Endometrial microvascular endothelial cells (primary cell): Measurements from ENCODE around the gene PAAF1. TPM values are rescaled to one million over a fixed set of nuclear protein-coding genes. Genes with fewer than 3 reads are reported as not detected.

Experiments used
- in situ Hi-C: cut with HindIII; loops from 2 replicates; pipeline ENCODE4 v1.10.0; 2017; ENCODE audit warnings: low sequenced_read_pairs, low pct_unique_long_range_greater_than_20kb; ENCODE audit errors: inconsistent ontology term
- total RNA-seq: library from RNA; depleted of rRNA; stranded (reverse); fragments of >200 nt; gene quantifications from one replicate; pipeline ENCODE4 v1.2.3, GENCODE V29; 2015; ENCODE audit errors: inconsistent ontology term

The PAAF1 gene, protein sequence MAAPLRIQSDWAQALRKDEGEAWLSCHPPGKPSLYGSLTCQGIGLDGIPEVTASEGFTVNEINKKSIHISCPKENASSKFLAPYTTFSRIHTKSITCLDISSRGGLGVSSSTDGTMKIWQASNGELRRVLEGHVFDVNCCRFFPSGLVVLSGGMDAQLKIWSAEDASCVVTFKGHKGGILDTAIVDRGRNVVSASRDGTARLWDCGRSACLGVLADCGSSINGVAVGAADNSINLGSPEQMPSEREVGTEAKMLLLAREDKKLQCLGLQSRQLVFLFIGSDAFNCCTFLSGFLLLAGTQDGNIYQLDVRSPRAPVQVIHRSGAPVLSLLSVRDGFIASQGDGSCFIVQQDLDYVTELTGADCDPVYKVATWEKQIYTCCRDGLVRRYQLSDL
- total RNA-seq: 14.2 TPM

DNA sequence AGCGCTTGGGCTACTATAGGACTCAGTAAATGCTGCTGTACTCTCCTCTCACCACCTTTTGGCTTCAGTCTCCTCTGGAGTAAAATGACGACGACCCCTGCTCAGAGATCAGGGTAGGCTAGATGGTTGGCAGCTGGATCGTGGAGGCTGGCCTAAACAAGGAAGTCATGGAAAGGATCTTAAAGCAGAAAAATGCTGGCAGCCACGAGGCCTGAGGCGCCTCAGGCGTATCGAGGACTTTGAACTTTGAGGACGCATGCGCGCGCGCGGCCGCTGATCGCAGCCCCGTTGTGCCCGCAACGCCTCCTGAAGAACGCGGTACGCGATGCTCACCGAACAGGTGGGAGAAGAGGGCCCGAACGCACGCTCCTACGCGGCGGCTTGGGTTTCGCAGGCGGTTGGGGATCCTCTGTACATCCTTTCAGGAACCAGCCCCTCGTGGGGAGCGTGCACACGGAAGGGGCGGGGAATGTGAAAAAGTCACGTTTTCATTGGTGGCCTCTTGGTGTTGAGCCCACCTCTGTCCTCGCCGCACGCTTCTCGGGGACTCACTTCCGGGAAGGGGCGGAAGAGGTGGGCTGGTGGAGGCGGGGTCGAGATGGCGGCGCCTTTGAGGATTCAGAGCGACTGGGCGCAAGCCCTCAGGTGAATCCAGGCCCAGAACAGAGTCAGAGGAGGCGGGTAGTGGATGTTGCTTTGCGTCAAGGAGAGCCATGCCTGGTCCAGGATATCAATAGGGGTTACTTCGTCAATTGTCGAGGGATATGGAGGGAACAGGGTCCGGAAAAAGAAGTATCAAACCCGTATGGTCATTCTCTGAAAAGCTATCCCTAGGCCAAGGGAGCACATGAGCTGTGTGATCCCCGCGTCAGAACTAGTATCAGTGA, at the start of gene PAAF1, which contains the start of gene COA4:
TSS of gene PAAF1 (plus strand) at position 576 of the 887 bp plus-strand sequence. CDS start at position 599, 23 bp downstream.
TSS of gene COA4 (minus strand) at position 423 of the 887 bp plus-strand sequence. CDS start 3,468 bp downstream, outside the sequence.
- in situ Hi-C loops: no loop called here

DNA sequence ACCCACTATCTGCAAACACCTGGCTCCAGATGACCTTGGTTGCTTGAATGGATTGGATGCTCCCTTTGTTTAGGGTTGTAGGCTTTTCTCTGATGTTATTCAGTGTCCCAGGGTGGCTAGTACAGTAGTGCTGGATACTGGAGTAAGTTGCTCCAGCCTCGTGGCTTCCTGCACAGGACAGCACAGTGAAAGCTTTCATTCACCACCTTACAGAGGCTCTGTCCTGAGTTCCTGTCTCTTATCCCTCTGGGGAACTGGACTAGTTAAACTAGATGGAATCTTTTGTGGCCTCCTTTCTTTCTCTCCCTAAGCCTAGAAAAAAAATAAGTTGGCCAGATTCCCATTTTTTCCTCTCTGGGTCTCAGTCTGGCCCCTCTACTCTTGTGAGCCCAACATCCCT, 46.5 kb upstream of the PAAF1 start:
- in situ Hi-C loops: no loop called here

DNA sequence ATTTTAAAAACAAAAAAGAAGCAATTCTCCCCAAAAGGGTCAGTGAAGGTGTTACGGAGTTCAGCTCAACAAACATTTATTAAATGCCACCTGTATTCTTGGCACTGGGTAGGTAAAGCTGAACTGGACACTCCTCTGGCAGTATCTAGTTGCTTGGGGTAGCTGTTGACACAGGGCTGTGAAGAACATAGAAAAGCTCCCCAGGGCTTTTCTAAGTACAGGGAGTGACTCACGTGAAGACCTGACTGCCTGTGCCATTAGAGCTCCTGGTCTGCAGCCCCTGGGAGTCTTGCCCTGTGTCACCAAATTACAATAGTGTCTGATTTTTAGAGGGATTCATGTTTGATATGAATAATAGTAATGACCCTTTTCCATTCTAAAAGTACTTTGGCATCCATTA, 43.7 kb upstream of the PAAF1 start:
- in situ Hi-C loops: no loop called here

DNA sequence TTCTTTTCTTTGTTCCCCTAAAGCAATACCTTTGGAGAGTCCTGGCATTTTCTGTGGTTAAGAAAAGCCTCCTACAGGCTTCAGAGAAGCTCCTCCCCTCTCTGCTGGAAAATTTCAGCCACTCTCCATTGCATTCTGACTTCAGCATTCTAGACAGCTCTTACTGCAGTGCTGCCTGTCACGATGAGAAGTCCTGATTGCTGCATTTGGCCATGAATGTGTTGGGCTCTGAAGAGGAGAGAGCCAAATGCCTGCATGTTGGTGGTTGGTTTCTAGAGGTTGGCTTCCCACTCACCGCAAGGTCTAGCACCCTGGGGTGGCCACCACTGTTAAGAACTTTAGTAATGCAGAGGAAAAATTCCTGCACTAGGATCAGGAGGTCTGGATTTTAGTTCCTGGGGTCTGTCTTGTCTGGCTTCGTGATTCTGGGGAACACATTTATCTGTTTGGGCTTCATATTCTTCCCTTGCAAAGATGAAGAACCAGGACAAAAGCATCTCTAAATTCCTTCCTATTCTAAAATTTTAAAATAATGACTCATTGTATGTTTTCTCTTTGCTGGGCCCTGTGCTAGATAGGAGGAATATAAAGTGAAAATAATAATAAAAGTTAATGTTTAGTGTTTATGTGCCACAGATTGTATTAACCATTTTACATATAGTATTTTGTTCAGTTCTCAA, 38.2 kb upstream of the PAAF1 start:
- in situ Hi-C loops: no loop called here

DNA sequence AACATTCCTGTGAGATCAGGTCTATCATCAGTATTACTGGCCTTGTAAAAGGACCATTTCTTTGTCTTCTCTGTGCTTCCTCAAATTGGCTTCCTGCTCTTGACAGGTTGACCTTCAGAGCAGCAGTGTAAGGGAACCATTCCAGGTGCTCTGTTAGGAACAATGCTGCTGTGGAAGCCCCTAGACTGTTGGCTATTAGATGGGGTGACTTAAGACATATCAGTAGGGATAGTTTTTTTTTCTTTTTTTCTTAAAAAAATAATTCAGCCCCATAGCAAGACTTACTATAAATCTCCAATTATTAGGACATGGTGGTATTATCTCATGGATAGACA, 37.7 kb upstream of the PAAF1 start:
- in situ Hi-C loops: no loop called here

DNA sequence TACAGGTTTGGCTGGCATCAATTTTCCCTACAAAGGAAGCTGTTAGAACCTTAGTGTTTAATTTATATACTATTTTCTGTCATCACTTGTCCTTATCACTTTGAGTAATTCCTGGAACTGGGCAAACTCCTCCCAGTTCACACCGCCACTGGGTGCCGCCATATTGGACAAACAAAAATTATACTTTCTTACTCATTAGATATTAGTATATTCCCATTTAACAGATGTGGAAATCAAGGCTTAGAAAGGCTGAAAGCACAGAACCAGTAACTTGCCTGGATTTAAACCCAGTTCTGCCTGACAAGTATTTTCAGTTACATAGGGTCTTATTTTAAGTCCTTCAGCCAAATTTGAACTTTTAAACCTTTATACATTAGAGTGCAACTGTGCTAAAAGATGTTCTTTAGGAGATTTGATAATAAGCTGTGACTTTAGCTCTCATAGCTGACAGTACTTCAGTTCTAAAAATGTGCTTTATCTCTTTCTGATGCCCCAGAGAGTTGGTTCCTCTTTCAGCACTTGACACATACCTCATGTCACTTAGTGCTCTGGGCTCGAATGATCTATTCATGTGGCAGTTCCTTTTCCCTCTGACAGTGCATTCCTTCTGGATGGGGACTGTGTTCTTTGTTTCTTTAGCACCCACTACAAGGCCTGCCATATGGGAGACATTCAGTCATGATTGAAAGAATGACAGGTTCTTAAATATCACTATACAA, 25.6 kb upstream of the PAAF1 start:
- in situ Hi-C loops: no loop called here

DNA sequence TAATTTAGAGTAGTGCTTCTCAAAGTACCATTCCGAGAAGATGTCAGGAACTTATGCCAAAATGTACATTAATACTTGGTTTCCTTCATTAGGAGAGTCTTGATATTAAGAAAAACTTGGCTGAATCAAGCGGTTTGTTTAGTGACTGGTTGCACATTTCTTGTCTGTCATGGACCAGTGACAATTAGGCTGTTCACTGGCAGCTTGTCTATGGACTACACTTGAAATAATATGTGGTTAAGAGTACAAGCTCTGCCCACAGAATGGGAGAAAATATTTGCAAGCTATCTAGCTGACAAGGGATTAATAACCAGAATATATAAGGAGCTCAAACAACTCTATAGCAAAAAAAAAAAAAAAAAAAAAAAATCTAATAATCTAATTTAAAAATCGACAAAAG, 24.8 kb upstream of the PAAF1 start:
- in situ Hi-C loops: no loop called here

DNA sequence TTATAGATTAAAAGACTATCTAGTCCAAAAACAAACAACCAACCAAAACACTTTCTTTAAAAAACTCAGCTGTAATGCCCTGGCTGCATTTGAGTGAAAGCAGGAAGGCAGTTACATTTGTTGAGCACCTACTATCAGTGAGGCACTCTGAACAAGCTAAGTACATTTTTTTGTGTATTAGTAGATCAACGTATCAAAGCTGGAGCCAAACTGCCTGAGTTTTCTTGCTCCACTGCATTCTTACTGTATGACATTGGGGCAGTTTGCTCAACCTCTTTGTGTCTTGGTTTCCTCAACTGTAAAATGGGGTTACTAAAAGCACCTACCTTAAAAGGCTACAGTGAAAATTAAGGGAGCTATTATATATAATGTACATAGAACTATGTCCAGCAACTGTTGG, 22.1 kb upstream of the PAAF1 start:
- in situ Hi-C loops: no loop called here

DNA sequence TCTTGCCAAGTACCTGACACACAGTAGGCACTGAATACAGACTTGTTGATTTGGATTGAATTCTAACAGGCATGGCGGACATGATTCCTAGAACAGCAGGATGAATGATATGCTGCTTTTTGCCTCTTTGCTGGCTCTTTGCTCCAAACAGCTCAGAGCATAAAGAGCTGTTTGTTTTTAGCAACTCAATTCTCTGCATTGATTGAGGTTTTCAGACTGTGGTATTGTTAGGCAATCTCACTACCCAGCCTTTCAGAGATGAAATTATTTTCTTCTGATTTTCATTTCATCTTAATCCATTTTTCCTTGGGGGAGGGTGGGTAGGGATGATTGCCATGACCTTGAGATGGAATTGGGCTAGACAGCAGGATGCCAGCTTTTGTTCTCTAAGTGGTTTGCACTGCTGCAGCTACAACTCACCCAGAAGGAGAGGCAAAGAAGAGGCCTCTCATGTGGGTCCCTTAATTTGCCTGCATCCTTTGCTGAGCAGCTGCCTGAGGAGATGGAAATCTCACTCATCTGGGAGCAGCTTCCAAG, 20.7 kb upstream of the PAAF1 start:
- in situ Hi-C loops: no loop called here

DNA sequence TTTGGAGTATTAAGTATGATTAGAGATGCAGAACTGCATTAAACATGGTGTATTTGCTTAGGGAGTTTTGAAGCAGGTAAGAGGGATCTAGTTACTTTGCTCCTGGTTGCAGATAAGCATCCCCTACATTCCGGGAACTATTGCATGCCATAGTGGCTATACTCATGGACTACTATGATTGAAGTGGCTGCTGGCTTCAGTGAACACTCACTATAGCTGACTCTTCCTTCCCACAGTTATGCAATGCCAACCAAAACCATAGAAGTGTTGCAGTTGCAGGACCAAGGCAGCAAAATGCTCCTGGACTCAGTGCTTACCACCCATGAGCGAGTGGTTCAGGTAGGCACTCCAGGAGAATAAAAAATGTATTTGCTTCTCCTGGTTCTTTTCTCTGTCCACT, 17.1 kb upstream of the PAAF1 start:
- in situ Hi-C loops: no loop called here

DNA sequence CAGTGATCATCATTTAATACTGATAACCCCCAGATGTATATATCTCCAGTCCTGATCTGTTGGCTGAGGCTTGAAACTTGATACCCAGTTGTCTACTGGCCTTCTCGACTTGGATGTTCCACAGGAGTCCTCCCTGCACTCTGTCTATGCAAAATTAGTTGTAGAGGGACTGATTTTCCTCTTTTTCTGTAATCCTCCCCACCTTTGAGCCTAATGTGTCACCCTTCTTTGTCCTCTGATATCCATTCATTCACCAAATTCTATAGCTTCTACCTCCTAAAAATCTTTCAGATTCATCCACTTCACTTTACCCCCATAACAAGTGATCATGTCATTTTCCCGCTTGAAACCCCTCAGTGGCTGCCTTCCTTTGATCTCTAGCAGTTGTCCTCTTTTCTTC, 16.6 kb upstream of the PAAF1 start:
- in situ Hi-C loops: no loop called here

DNA sequence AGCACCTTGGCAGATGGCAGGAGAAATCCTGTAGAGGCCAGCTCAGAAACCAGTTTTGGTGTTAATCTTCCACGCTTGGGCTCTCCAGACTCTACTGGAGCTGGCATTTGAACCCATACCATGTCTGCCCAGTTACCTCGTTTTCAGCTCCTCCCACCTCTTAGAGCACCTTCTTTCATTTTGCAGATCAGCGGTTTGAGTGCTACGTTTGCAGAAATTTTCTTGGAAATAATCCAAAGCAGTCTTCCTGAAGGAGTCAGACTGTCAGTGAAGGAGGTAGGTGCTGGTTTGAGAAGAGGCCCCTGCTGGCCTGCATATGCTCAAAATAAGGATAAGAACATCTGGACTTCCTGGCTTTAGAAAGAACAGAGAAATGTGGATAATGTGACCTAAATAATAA, 13.8 kb upstream of the PAAF1 start:
- in situ Hi-C loops: no loop called here

DNA sequence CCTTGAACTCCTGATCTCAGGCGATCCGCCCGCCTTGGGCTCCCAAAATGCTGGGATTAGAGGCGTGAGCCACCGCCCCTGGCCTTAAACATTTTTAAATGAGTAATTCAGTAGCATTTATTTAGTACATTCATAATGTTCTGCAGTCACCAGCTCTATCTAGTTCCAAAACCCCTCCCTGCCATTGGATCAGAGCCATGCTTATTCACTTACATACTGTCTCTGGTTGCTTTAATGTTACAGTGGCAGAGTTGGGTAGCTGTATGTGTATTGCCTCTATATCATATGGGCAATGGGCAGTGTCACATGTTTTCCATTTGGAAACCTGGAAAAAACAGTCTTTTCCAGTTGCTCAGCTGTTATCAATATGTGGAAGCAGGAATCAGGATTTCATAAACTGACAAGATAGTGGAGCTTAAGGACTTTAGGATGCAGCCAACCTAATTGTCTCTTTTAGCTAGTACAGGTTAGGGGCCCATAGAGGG, 10.7 kb upstream of the PAAF1 start:
- in situ Hi-C loops: no loop called here

DNA sequence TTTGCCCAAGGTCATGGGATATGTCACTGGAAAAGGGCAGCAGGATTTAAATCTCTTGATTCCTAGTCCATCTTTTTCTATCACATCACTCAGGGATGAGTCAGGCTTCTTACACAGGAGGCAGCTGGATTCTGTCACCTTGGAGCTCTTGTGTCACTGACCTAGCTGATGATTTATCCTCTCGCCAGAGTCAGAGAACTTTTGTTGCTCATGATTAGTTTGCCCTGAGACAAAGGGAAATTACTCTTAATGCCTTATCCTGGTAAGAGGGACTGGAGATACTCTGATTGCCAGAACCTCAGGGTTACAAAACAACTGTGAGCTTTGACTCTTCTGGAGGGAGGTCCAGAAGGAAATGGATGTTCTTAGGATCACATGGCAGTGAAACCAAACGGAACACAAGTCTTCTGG, 10.2 kb upstream of the PAAF1 start:
- in situ Hi-C loops: no loop called here

DNA sequence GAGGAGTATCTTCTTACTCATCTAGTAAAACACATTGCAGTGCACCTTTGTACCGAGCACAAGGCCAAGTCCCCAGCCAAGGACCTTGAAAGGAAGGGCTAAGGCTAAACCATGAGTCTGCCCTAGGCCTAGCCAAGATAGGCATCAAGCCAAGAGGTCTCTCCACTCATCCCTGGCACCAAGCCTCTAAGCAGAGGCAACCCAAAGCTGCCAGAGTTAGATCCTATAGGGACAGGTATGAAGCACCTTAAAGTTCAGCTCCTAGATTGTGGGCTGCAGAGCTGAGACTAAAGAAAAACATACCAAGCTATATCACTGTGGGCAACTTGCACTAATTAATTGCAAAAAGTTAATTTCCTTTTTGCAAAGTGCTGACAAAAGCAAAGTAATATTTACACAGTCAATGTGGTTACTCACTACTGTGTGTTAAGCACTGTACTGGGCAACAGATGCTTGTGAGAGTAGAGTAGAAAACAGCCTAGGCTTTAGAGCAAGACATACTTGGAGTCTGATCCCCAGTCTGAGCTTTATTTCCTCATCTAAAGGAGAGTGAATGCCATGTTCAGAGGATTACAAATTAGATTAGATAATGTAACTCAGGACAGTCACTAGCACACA, 7.4 kb upstream of the PAAF1 start:
- in situ Hi-C loops: no loop called here

DNA sequence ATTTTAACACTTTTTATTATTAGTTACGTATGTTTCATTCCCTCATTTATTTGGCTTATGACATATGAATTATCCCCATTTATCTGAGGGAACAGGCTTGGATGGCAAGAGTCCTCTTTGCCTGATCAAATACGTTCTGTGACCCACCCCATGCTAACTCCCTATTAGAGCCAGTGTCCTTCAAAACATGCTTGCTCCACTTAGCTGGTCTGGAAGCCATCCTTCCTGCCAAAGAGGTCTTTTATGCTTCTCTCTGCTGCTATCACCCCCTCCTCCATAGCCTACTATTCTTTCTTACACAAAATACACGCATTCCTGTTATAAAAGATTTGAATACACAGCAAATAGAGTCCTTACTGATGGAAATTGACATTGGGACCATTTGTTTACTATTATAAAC, 6.5 kb upstream of the PAAF1 start:
- in situ Hi-C loops: no loop called here

DNA sequence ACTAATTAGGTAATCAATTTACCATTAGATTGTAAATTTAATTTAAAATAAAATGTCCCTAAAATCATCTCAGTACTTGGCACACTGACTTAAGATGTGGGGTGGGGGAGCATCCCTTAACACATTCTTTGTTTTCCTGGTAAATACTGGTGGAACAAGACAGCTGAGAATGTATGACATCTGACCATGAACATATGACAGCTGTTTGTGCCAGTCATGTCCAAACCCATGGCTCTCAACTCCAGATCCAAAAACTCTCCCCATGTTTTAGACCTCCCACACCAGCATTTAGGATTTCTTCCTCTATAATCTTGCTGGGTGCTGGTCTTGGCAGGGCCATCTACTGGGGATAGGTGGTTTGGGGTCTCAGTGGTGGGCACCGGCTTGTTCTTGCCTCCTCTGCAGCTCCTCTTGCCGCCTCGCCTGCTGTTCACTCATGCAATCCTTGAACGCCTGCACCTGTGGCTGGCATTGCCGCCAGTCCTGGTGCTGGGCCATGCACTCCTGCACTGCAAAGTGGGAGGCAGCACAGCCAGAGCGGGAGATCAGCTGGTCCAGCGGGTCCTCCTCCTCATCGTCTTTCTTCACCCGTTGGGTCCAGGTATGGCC, 3.9 kb upstream of the PAAF1 start:
- in situ Hi-C loops: no loop called here

DNA sequence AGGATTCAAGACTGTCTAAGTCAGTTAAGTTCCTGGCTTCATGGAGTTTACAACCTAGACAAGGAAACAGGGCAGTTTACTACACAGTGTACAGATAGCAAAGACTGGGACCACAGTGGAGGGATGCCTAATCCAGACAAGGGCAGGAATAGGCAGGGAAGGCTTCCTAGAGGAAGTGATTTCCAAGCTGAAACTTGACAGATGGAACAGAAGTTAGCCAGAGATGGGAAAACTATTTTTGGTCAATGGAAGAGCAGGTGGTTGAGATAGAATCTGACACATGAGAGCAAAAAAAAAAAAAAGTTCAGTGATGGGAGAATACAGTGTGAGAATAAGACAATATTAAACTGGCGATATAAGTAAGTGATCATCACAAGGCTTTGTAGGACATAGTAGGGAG, 1.4 kb upstream of the PAAF1 start:
- in situ Hi-C loops: no loop called here
